Endothelial cell of umbilical vein (primary cell): ENCODE data around the gene INPP5A. TPM values are rescaled to one million over a fixed set of nuclear protein-coding genes. Genes with fewer than 3 reads are reported as not detected.

ENCODE experiments used
- BruUV-seq: library from RNA; stranded (reverse); fragments of 400-500 nt; replicated peaks from 2 replicates; lab custom pipeline; 2021; lab: Mats Ljungman, UMichigan
- CTCF ChIA-PET: fragments of 300-600, 350-600 bp; sonication (Branson Sonifier 250); formaldehyde crosslinking; loops from one replicate; lab custom pipeline; 2021; ENCODE audit warnings: antibody characterized with exemption, inconsistent platforms; lab: Charles Lee
- POLR2A ChIA-PET: fragments of 300-600, 350-600 bp; sonication (Branson Sonifier 250); formaldehyde crosslinking; loops from one replicate; lab custom pipeline; 2021; ENCODE audit warnings: antibody characterized with exemption, inconsistent platforms; lab: Charles Lee
- DNase-seq: peaks from one replicate; pipeline ENCODE4 v3.0.0-alpha.2; 2011; ENCODE audit warnings: low read depth, low spot score
- FAIRE-seq: peaks from 2 replicates; lab custom pipeline; 2011; peaks lifted over from hg19 to GRCh38; lab: Jason Lieb, UNC
- H2AFZ ChIP-seq: 2 replicates; pipeline ENCODE4 v1.6.0; 2012; ENCODE audit warnings: low read depth, low read length, control low read depth, inconsistent platforms
- H3K27ac ChIP-seq: 2 replicates; pipeline ENCODE4 v1.5.1; 2011; ENCODE audit warnings: low read depth, mild to moderate bottlenecking, control low read depth, low read length, moderate library complexity; ENCODE audit not compliant: insufficient read depth
- H3K27me3 ChIP-seq, 2 experiments: 2 replicates each; pipeline versions ENCODE4 v1.6.0 to v1.6.1; 2011; ENCODE audit warnings: low read length in 2 of 2, mixed read lengths in 1 of 2; ENCODE audit not compliant: control insufficient read depth in 2 of 2, insufficient read depth in 2 of 2
- H3K36me3 ChIP-seq, 2 experiments: 2 replicates in 1 of 2; 3 replicates in 1 of 2; pipeline ENCODE4 v1.5.1; 2011; ENCODE audit warnings: low read length in 2 of 2, mild to moderate bottlenecking in 1 of 2, moderate library complexity in 1 of 2; ENCODE audit not compliant: control insufficient read depth in 2 of 2, insufficient read depth in 2 of 2; ENCODE audit errors: extremely low read depth in 1 of 2
- H3K4me1 ChIP-seq: 3 replicates; pipeline ENCODE4 v1.5.1; 2011; ENCODE audit warnings: mild to moderate bottlenecking, low read length; ENCODE audit not compliant: control insufficient read depth, insufficient read depth; ENCODE audit errors: extremely low read depth
- H3K4me2 ChIP-seq: 2 replicates; pipeline ENCODE4 v1.6.1; 2011; ENCODE audit warnings: low read length, control low read depth, mixed read lengths; ENCODE audit not compliant: insufficient read depth
- H3K4me3 ChIP-seq, 3 experiments: fragments of 200-600 bp in 1 of 3; sonication (generic), shearing (Covaris generic) in 1 of 3; replicated peaks in 1 of 3; 2 replicates each; pipeline ENCODE4 v1.5.1; 2011 to 2016; ENCODE audit warnings: control low read depth in 3 of 3, low read length in 3 of 3, mild to moderate bottlenecking in 2 of 3, inconsistent platforms in 1 of 3, low read depth in 1 of 3, moderate library complexity in 1 of 3; ENCODE audit not compliant: insufficient read depth in 1 of 3
- H3K79me2 ChIP-seq: 2 replicates; pipeline ENCODE4 v1.6.0; 2012; ENCODE audit warnings: low read length, inconsistent platforms; ENCODE audit not compliant: control insufficient read depth, insufficient read depth
- H3K9ac ChIP-seq: replicated peaks from 2 replicates; pipeline ENCODE3; 2011; ENCODE audit warnings: low read length, control low read depth; ENCODE audit not compliant: insufficient read depth; ENCODE audit errors: extremely low read depth
- H3K9me1 ChIP-seq: replicated peaks from 3 replicates; pipeline ENCODE4 v1.6.0; 2011; ENCODE audit warnings: mild to moderate bottlenecking, low read length; ENCODE audit not compliant: control insufficient read depth, insufficient read depth; ENCODE audit errors: extremely low read depth
- H3K9me3 ChIP-seq: replicated peaks from 2 replicates; pipeline ENCODE4 v1.5.1; 2012; ENCODE audit warnings: low read length, inconsistent platforms; ENCODE audit not compliant: control insufficient read depth, insufficient read depth
- H4K20me1 ChIP-seq: replicated peaks from 2 replicates; pipeline ENCODE3; 2011; ENCODE audit warnings: mild to moderate bottlenecking, low read length; ENCODE audit not compliant: control insufficient read depth, insufficient read depth; ENCODE audit errors: extremely low read depth
- CTCF ChIP-seq, 2 donors: IDR thresholded peaks; 1 replicate in 1 of 2; 2 replicates in 1 of 2; pipeline ENCODE4 v1.5.1; 2011; ENCODE audit warnings: low read length in 2 of 2, mild to moderate bottlenecking in 2 of 2, moderate library complexity in 2 of 2, control low read depth in 1 of 2, inconsistent platforms in 1 of 2, low read depth in 1 of 2; ENCODE audit not compliant: insufficient read depth in 1 of 2; ENCODE audit errors: extremely low read depth in 1 of 2
- EZH2 ChIP-seq: IDR thresholded peaks from 2 replicates; pipeline ENCODE4 v1.6.1; 2012; ENCODE audit warnings: borderline replicate concordance, low read depth, mild to moderate bottlenecking, moderate library complexity, low read length, inconsistent platforms; ENCODE audit not compliant: severe bottlenecking
- FOS ChIP-seq: IDR thresholded peaks from 2 replicates; pipeline ENCODE4 v1.6.1; 2011; ENCODE audit warnings: mild to moderate bottlenecking, low read length, moderate library complexity, borderline replicate concordance; ENCODE audit not compliant: insufficient read depth
- GATA2 ChIP-seq: IDR thresholded peaks from 2 replicates; pipeline ENCODE4 v1.7.0; 2011; ENCODE audit warnings: low read depth, mild to moderate bottlenecking, moderate library complexity, mixed read lengths, low read length; ENCODE audit not compliant: insufficient read length, insufficient read depth
- JUN ChIP-seq: IDR thresholded peaks from 2 replicates; pipeline ENCODE4 v1.6.1; 2011; ENCODE audit warnings: borderline replicate concordance, low read depth; ENCODE audit not compliant: insufficient read length, insufficient read depth
- MYC ChIP-seq: IDR thresholded peaks from one replicate; pipeline ENCODE4 v1.6.1; 2011; ENCODE audit warnings: mild to moderate bottlenecking, low read depth, low read length
- POLR2A ChIP-seq: IDR thresholded peaks from 2 replicates; pipeline ENCODE4 v1.6.1; 2012; ENCODE audit warnings: low read depth, mild to moderate bottlenecking, control low read depth, low read length
- POLR2AphosphoS5 ChIP-seq: IDR thresholded peaks from 2 replicates; pipeline ENCODE4 v1.6.1; 2012; ENCODE audit warnings: low read depth, mild to moderate bottlenecking, control low read depth, low read length, moderate library complexity; ENCODE audit not compliant: insufficient read depth
- dilution Hi-C: fragments of 300-500 bp; cut with MboI; formaldehyde crosslinking; loops from one replicate; pipeline ENCODE4 v1.15.0; 2019; ENCODE audit warnings: low sequenced_read_pairs; ENCODE audit not compliant: extremely low pct_ligation_motif_present
- intact Hi-C: fragments of 100-400 bp; cut with micrococcal nuclease; formaldehyde crosslinking; loops from one replicate; pipeline ENCODE4 v1.10.0; 2022
- polyA plus RNA-seq, 4 experiments: library from polyadenylated mRNA; depleted of rRNA in 3 of 4; stranded (reverse) in 3 of 4; unstranded in 1 of 4; fragments of >200 nt; gene quantifications; 2 replicates each; pipeline versions ENCODE4 v1.2.1 to v1.2.3, GENCODE V29; 2011 to 2012; ENCODE audit warnings: missing spikeins in 1 of 4
- total RNA-seq: library from RNA; stranded (reverse); gene quantifications from 2 replicates; pipeline ENCODE4 v1.2.3, GENCODE V29; 2021
- TF ChIP-seq, protein P1 (sequence below): IDR thresholded peaks from 2 replicates; pipeline ENCODE4 v1.6.1; 2011; ENCODE audit not compliant: insufficient read depth, insufficient read length

The INPP5A gene
- total and polyA plus RNA-seq, 2 donors (not counting 3 experiments of a cell fraction or from before 2014, with no cell fraction given): 22.9 to 33.2 TPM

DNA sequence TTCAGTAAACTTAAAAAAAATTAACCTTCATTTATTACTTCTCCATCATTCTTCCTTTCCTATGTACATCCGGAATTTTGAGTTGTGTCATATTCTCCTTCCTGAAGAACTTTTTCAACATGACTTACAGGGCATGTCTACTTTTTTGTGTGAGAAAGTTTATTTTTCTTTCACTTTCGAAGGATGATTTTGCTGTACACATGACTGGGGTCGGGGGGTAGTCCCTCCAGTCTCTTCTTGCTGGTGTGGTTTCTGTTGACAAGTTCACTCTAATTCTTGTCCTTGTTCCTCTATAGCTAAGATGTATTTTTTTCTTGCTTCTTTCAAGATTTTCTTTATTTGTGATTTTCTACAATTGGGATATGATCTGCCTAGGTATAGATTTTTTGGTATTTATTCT lies 55.8 kb downstream of the INPP5A start:
- POLR2A ChIA-PET: no interaction called here
- H3K4me1 ChIP-seq: peaks cover 31% of the 10 kb centered on the region
- H3K27ac ChIP-seq: peak overlapping the region; percentile 4
- dilution Hi-C loops: no loop called here
- TF ChIP-seq MYC: no peak
- TF ChIP-seq CTCF (IDR thresholded peaks at IDR 0.05; ENCODE audit: extremely low read depth in 1 of 2, insufficient read depth in 1 of 2, low read depth in 1 of 2, low read length in 2 of 2): no peak
- TF ChIP-seq FOS: no peak
- no peak for TF ChIP-seq JUN
- TF ChIP-seq, protein P1, sequence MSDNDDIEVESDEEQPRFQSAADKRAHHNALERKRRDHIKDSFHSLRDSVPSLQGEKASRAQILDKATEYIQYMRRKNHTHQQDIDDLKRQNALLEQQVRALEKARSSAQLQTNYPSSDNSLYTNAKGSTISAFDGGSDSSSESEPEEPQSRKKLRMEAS: no peak
- no peak for TF ChIP-seq GATA2
- TF ChIP-seq POLR2A: no peak
- TF ChIP-seq EZH2: no peak
- TF ChIP-seq POLR2AphosphoS5: no peak
- H3K9ac ChIP-seq: no peak overlapping the region
- no peaks in the 10 kb centered on the region for H3K9me3 ChIP-seq
- no peaks in the 10 kb centered on the region for H3K36me3 ChIP-seq
- H2AFZ ChIP-seq: no peak overlapping the region
- no peaks in the 10 kb centered on the region for H3K9me1 ChIP-seq
- H3K79me2 ChIP-seq: peaks cover 24% of the 10 kb centered on the region
- DNase-seq (peak; percentile 60), FAIRE-seq (peak; percentile 77)
- CTCF ChIA-PET: interaction anchor here (0.8 kb wide), 1 partner anchor 14 kb away, joined by 3 read pairs; no protein-coding TSS in a partner anchor
- intact Hi-C loops: no loop called here
- H3K27me3 ChIP-seq: no peaks in the 10 kb centered on the region
- no peaks in the 10 kb centered on the region for H4K20me1 ChIP-seq
- peak overlapping the region; percentile 58 for H3K4me2 ChIP-seq
- no peak overlapping the region for H3K4me3 ChIP-seq
- no TSS peak for BruUV-seq
